Measurements from ENCODE around the gene EDC3. TPM values are rescaled to one million over a fixed set of nuclear protein-coding genes. Genes with fewer than 3 reads are reported as not detected.
A peak's percentile ranks its signal among the peaks of the same experiment; 100 is the strongest.
"Not testable (repeated sequence)": the region's sequence is repeated elsewhere in the genome, so short reads cannot be mapped to it uniquely, and the experiment has no call there.

The EDC3 gene
- 13.5 TPM for total RNA-seq
- long read RNA-seq, partial matches to known transcripts, result 1 of 8 reads
- long read RNA-seq, other reads (novel, unspliced or antisense), result 1 of 8 reads

GRCh38 chr15:74695597-74696397 is at the start of gene EDC3:
EDC3 (minus strand) TSS chr15:74696024; CDS start chr15:74675124, 20,900 bp downstream.
- ATAC-seq, result peak; percentile 95
- intact Hi-C loops (cut with DNase I), result loop anchor here (5.0 to 10.0 kb wide), 2 partner anchors 38 to 69 kb away; no protein-coding TSS in a partner anchor

GRCh38 chr15:74742422-74742821 is 46.6 kb upstream of the EDC3 start:
- ATAC-seq, result no peak
- DNase-seq (ENCODE audit: missing footprints), result no peak
- intact Hi-C loops (cut with DNase I), result no loop called here

More at GRCh38 chr15:74695597-74696397, at the start of gene EDC3:
- DNase-seq (ENCODE audit: missing footprints), result peak; percentile 93

GRCh38 chr15:74738239-74738638 is 42.4 kb upstream of the EDC3 start:
- ATAC-seq; intact Hi-C loops (cut with DNase I); DNase-seq (ENCODE audit: missing footprints): not testable (repeated sequence)

- DNase-seq (ENCODE audit: missing footprints) (no peak), ATAC-seq (no peak)
- intact Hi-C loops (cut with DNase I), result no loop called here
Observed at GRCh38 chr15:74735305-74735704, 39.5 kb upstream of the EDC3 start.

- ATAC-seq (no peak), DNase-seq (ENCODE audit: missing footprints) (no peak)
- intact Hi-C loops (cut with DNase I), result no loop called here
Observed at GRCh38 chr15:74733269-74733668, 37.4 kb upstream of the EDC3 start.

GRCh38 chr15:74732846-74733245 is 37.0 kb upstream of the EDC3 start:
- intact Hi-C loops (cut with DNase I), result no loop called here
- ATAC-seq (no peak), DNase-seq (ENCODE audit: missing footprints) (no peak)

GRCh38 chr15:74730619-74731316 is 34.9 kb upstream of the EDC3 start:
- intact Hi-C loops (cut with DNase I), result no loop called here
- ATAC-seq, result no peak

GRCh38 chr15:74729372-74729771 is 33.5 kb upstream of the EDC3 start:
- not testable (repeated sequence) for DNase-seq (ENCODE audit: missing footprints); ATAC-seq
- intact Hi-C loops (cut with DNase I), result loop anchor here (10.0 kb wide), 1 partner anchor 75 kb away; no protein-coding TSS in a partner anchor

More at GRCh38 chr15:74730619-74731316, 34.9 kb upstream of the EDC3 start:
- DNase-seq (ENCODE audit: missing footprints), result no peak

GRCh38 chr15:74728699-74729098 is 32.9 kb upstream of the EDC3 start:
- intact Hi-C loops (cut with DNase I), result loop anchor here (10.0 kb wide), 1 partner anchor 74 kb away; no protein-coding TSS in a partner anchor
- not testable (repeated sequence) for DNase-seq (ENCODE audit: missing footprints); ATAC-seq

- DNase-seq (ENCODE audit: missing footprints), result no peak
- ATAC-seq, result peak; percentile 66
- intact Hi-C loops (cut with DNase I), result loop anchor here (10.0 kb wide), 1 partner anchor 73 kb away; no protein-coding TSS in a partner anchor
Observed at GRCh38 chr15:74727727-74728126, 31.9 kb upstream of the EDC3 start.

GRCh38 chr15:74726774-74727164 is 30.9 kb upstream of the EDC3 start:
- DNase-seq (ENCODE audit: missing footprints) (no peak), ATAC-seq (no peak)
- intact Hi-C loops (cut with DNase I), result loop anchor here (10.0 kb wide), 1 partner anchor 72 kb away; no protein-coding TSS in a partner anchor

- intact Hi-C loops (cut with DNase I), result loop anchor here (10.0 kb wide), 1 partner anchor 71 kb away; no protein-coding TSS in a partner anchor
- peak; percentile 86 for DNase-seq (ENCODE audit: missing footprints)
Observed at GRCh38 chr15:74725845-74726773, 30.3 kb upstream of the EDC3 start.

GRCh38 chr15:74725225-74725774 is 29.5 kb upstream of the EDC3 start, which contains the start of gene CYP1A1:
CYP1A1 (minus strand) TSS chr15:74725528; CDS start chr15:74723097, 2,431 bp downstream.
- DNase-seq (ENCODE audit: missing footprints) (no peak), ATAC-seq (peak; percentile 55)
- intact Hi-C loops (cut with DNase I), result loop anchor here (10.0 kb wide), 1 partner anchor 70 kb away; no protein-coding TSS in a partner anchor

More at GRCh38 chr15:74725845-74726773, 30.3 kb upstream of the EDC3 start:
- ATAC-seq, result peak; percentile 49

GRCh38 chr15:74724570-74725224 is 28.9 kb upstream of the EDC3 start:
- intact Hi-C loops (cut with DNase I), result loop anchor here (10.0 kb wide), 1 partner anchor 70 kb away; no protein-coding TSS in a partner anchor
- no peak for ATAC-seq

GRCh38 chr15:74723754-74724334 is 28.0 kb upstream of the EDC3 start:
- DNase-seq (ENCODE audit: missing footprints) (no peak), ATAC-seq (no peak)
- intact Hi-C loops (cut with DNase I), result loop anchor here (10.0 kb wide), 1 partner anchor 69 kb away; no protein-coding TSS in a partner anchor

More at GRCh38 chr15:74724570-74725224, 28.9 kb upstream of the EDC3 start:
- DNase-seq (ENCODE audit: missing footprints), result no peak

- DNase-seq (ENCODE audit: missing footprints) (no peak), ATAC-seq (no peak)
- intact Hi-C loops (cut with DNase I), result loop anchor here (10.0 kb wide), 1 partner anchor 68 kb away; no protein-coding TSS in a partner anchor
Observed at GRCh38 chr15:74723187-74723586, 27.4 kb upstream of the EDC3 start.

GRCh38 chr15:74722591-74722990 is 26.8 kb upstream of the EDC3 start:
- DNase-seq (ENCODE audit: missing footprints), result no peak
- intact Hi-C loops (cut with DNase I), result loop anchor here (10.0 kb wide), 1 partner anchor 68 kb away; no protein-coding TSS in a partner anchor
- ATAC-seq, result no peak

Data from Right ventricle myocardium inferior (tissue), 1 donor.